ENCODE data around the gene HOXC9. TPM values are rescaled to one million over a fixed set of nuclear protein-coding genes. Genes with fewer than 3 reads are reported as not detected.

HOXC9 gene
- total RNA-seq, 1 experiment from 2014 or later = 11.3 TPM

DNA sequence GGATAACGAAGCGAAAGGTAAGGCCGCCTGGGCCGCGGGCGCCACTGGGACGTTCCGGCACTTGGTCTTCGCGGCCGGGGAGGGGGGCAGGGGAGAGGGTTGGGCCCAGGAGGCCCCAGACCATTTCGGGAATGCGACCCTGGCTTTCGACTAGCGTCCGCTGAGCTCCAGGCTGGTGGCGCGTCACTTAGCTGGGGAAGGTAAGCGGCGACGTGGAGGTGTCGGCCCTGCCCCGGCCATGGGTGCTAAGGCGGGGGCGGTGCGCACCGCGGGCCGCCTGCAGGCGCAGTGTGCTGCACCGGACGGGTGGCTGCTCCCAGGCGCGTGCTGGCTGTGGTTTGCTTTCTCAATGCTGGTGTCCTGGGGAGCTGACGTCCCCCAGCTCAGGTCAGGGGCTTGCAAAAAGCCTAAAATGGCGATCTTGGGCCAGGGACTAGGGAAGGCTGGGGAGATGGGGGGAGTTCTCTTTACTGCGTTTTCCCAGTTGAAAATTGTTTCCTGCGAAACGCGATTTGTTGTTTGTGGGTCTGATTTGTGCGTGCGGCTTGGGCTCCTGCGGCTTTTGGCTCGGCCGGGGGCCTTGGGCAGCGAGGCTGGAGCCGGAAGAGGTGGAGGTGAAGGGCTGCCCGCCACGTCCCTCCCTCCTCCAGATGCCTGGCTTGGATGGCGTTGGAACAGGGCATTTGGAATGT is 13.8 kb upstream of the HOXC9 start (continued):
- TF ChIP-seq SIN3A (IDR thresholded peaks at IDR 0.05; ENCODE audit: low read depth) (no peak), EZH2phosphoT487 (IDR thresholded peaks at IDR 0.05; ENCODE audit: borderline replicate concordance) (no peak), SP1 (IDR thresholded peaks at IDR 0.05; ENCODE audit: low read depth) (no peak), ELF1 (IDR thresholded peaks at IDR 0.05; ENCODE audit: borderline replicate concordance, low read depth) (no peak), JUND (IDR thresholded peaks at IDR 0.05) (no peak), POLR2AphosphoS5 (IDR thresholded peaks at IDR 0.05; ENCODE audit: low read depth, low read length) (no peak)

GRCh38 chr12:53986686-53987483 is 13.1 kb upstream of the HOXC9 start:
- no peaks in the 10 kb centered on the region for H3K9me2 ChIP-seq (ENCODE audit: insufficient read depth)
- RAD21 ChIA-PET (ENCODE audit: low non-redundant PET in 1 of 2, low total read pairs in 2 of 2, uncharacterized antibody in 2 of 2, unreplicated experiment in 2 of 2) = no interaction called here
- no peak for DNase-seq (ENCODE audit: low read depth, low spot score)
- H3K9ac ChIP-seq (ENCODE audit: low read length) = no peak overlapping the region
- H3K4me3 ChIP-seq (replicated peaks in 1 of 2; ENCODE audit: low read depth in 1 of 2, low read length in 2 of 2) = no peak overlapping the region
- ATAC-seq = no peak
- no peaks in the 10 kb centered on the region for H3K9me3 ChIP-seq (ENCODE audit: control insufficient read depth in 1 of 2, insufficient read depth in 1 of 2, low read depth in 1 of 2, low read length in 2 of 2)
- no peak overlapping the region for H3K27ac ChIP-seq (ENCODE audit: low read depth, low read length)
- H3K27me3 ChIP-seq (ENCODE audit: insufficient read depth, low read length) = no peaks in the 10 kb centered on the region
- H3K4me2 ChIP-seq (ENCODE audit: low read length) = no peak overlapping the region
- no TSS peak for BruUV-seq (replicated peaks)
- TF ChIP-seq ZNF274 (IDR thresholded peaks at IDR 0.05; ENCODE audit: low read depth, low read length) (no peak), FOSL1 (IDR thresholded peaks at IDR 0.05; ENCODE audit: low read depth) (no peak)
- H2AFZ ChIP-seq (ENCODE audit: low read depth, low read length, poor library complexity, severe bottlenecking) = no peak overlapping the region
- intact Hi-C loops (cut with micrococcal nuclease) = loop anchor here (5.0 kb wide), 1 partner anchor 220 kb away; no protein-coding TSS in a partner anchor
- peaks cover 4 to 17% of the 10 kb centered on the region in 2 experiments for H3K4me1 ChIP-seq (ENCODE audit: control insufficient read depth in 1 of 2, insufficient read depth in 2 of 2, low read length in 2 of 2)
- H3K79me2 ChIP-seq (ENCODE audit: insufficient read depth, low read length) = no peaks in the 10 kb centered on the region
- CTCF ChIA-PET = interaction anchor here (0.6 to 5.7 kb wide), 5 partner anchors 46 to 239 kb away, joined by 3 to 35 read pairs (median 4); partner anchors contain the start of gene HOXC5
- H3K36me3 ChIP-seq (ENCODE audit: control insufficient read depth in 1 of 2, insufficient read depth in 2 of 2, low read length in 2 of 2) = no peaks in the 10 kb centered on the region
- no peaks in the 10 kb centered on the region for H4K20me1 ChIP-seq (ENCODE audit: insufficient read depth)
- POLR2A ChIA-PET = interaction anchor here (0.6 to 1.1 kb wide), 3 partner anchors 8 to 293 kb away, joined by 3 read pairs; partner anchors contain the start of gene CBX5

Data from HCT116 (cell line).